Chondrocyte (in vitro differentiated cells): Measurements from ENCODE around the gene EZR. TPM values are rescaled to one million over a fixed set of nuclear protein-coding genes. Genes with fewer than 3 reads are reported as not detected.
"Not testable (repeated sequence)": the region's sequence is repeated elsewhere in the genome, so short reads cannot be mapped to it uniquely, and the experiment has no call there.

Experiments used
- DNase-seq: peaks from one replicate; pipeline ENCODE4 v3.0.0; 2021; ENCODE audit warnings: mixed read lengths, low spot score
- H3K27ac Mint-ChIP-seq: one replicate; pipeline ENCODE4 v1.8.0; 2021; ENCODE audit warnings: mild to moderate bottlenecking, moderate library complexity, mixed read lengths; ENCODE audit not compliant: unreplicated experiment
- H3K27me3 Mint-ChIP-seq: 2 replicates; pipeline ENCODE4 v1.8.0; 2021; ENCODE audit warnings: low read depth, mixed read lengths
- H3K36me3 Mint-ChIP-seq: 2 replicates; pipeline ENCODE4 v1.8.0; 2021; ENCODE audit warnings: low read depth, mixed read lengths
- H3K4me1 Mint-ChIP-seq: 2 replicates; pipeline ENCODE4 v1.8.0; 2021; ENCODE audit warnings: low read depth, mild to moderate bottlenecking, mixed read lengths
- H3K4me3 Mint-ChIP-seq: one replicate; pipeline ENCODE4 v1.8.0; 2021; ENCODE audit warnings: mild to moderate bottlenecking, moderate library complexity, mixed read lengths; ENCODE audit not compliant: unreplicated experiment
- H3K9me3 Mint-ChIP-seq: 2 replicates; pipeline ENCODE4 v1.8.0; 2021; ENCODE audit warnings: low read depth, mixed read lengths
- total RNA-seq: library from RNA; stranded (reverse); gene quantifications from 3 replicates; pipeline ENCODE4 v1.2.1, GENCODE V29; 2021
- TF ChIP-seq, protein P1 (sequence below): fragments of 200-600 bp; sonication (generic); IDR thresholded peaks from 2 replicates; pipeline ENCODE4 v1.5.0; 2021; ENCODE audit warnings: antibody characterized with exemption, mild to moderate bottlenecking, moderate library complexity

EZR gene
- total RNA-seq, 1 donor from 2014 or later = 71.5 TPM

DNA sequence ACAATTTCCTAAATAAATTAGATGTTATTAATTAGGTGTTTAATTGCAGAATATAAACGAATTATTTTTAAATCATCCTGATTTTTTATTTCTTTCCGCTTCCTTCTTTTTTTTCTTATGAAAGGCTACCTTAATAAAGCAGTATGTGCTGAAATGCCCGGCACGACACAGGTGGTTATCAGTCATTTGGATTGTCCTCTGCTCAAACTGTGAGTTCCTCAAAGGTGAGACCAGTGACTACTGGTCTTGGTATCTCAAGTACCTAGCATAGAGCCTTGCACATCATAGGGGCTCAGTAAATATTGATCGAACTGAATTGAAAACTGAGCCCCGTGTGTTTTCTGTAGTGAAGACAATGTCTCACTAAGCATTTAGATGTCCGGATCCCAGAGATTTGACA, 9.6 kb upstream of the EZR start:
- Mint-ChIP-seq H3K36me3 (no peaks in the 10 kb centered on the region), H3K27ac (no peak overlapping the region), H3K4me1 (no peaks in the 10 kb centered on the region), H3K27me3 (no peaks in the 10 kb centered on the region), H3K9me3 (no peaks in the 10 kb centered on the region), H3K4me3 (no peak overlapping the region)
- DNase-seq = no peak
- TF ChIP-seq, protein P1, sequence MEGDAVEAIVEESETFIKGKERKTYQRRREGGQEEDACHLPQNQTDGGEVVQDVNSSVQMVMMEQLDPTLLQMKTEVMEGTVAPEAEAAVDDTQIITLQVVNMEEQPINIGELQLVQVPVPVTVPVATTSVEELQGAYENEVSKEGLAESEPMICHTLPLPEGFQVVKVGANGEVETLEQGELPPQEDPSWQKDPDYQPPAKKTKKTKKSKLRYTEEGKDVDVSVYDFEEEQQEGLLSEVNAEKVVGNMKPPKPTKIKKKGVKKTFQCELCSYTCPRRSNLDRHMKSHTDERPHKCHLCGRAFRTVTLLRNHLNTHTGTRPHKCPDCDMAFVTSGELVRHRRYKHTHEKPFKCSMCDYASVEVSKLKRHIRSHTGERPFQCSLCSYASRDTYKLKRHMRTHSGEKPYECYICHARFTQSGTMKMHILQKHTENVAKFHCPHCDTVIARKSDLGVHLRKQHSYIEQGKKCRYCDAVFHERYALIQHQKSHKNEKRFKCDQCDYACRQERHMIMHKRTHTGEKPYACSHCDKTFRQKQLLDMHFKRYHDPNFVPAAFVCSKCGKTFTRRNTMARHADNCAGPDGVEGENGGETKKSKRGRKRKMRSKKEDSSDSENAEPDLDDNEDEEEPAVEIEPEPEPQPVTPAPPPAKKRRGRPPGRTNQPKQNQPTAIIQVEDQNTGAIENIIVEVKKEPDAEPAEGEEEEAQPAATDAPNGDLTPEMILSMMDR = no peak

DNA sequence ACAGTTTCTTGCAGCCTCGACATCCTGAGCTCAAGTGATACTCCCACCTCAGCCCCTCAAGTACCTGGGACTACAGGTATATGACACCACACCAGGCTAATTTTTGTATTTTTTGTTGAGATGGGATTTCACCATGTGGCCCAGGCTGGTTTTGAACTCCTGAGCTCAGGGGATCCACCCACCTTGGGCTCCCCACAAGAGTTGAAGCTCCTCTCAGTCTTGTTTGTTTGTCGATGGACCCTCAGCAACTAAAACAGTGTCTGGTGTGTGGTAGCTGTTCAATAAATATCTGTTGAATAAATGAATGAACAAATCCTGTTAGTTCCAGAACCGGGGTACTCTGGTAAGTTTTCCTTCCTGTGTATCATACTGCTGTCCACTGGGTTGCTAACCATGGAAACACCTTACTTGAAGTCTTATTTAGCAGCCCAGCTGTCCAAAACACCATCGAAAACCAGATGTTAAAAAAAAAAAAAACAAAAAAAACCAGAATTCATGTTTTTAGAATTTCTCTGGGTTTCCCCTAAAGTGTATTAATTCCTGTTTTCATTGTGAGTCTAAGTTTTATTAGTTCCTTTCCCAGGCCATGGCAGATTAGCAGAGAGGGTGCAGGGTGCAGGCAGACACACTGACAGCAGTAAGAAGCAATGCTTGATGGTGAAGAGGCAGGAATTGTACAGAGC, 7.8 kb upstream of the EZR start:
- no peak overlapping the region for H3K4me3 Mint-ChIP-seq
- no peaks in the 10 kb centered on the region for H3K27me3 Mint-ChIP-seq
- H3K36me3 Mint-ChIP-seq = no peaks in the 10 kb centered on the region
- H3K4me1 Mint-ChIP-seq = no peaks in the 10 kb centered on the region
- DNase-seq = no peak
- H3K27ac Mint-ChIP-seq = no peak overlapping the region
- H3K9me3 Mint-ChIP-seq = no peaks in the 10 kb centered on the region
- TF ChIP-seq, protein P1 = no peak

GRCh38 chr6:158825951-158826306, 6.8 kb upstream of the EZR start:
- TF ChIP-seq, protein P1 = no peak

DNA sequence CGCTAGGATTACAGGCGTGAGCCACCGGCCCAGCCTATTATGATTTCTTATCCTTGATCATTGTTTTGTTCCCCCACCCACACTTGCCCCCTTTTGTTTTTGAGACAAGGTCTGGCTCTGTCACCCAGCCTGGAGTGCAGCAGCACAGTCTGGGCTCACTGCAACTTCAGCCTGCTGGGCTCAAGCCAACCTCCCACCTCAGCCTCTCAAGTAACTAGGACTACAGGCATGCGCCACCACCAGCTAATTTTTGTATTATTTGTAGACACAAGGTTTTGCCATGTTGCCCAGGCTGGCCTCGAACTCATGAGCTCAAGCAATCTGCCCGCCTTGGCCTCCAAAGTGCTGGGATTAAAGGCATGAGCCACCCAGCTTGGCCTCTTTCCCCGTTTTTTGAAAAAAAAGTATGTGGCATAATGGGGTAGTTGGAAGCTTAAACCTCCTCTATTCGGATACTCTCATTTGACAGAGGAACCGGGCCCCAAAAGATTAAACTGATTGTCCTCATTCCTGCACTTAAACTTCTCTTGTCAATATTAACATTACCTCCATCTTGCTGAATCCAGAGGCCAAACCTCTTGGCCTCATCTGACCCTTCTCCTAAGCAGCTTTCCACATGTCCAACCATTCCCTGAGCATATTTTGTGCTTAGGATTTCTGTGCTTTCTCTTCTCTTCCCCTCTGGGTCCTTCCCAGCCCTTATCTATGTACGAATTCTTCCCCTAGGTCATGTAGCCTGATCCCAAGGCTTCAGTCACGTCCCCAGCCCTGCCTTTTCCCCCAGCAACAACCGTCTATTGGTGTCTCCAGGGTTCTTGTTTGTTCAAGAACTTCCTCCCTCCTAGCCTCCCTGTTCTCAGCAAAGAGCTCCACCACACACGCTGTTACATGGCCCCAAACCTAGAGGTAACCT, 6.1 kb upstream of the EZR start:
- no peaks in the 10 kb centered on the region for H3K27me3 Mint-ChIP-seq
- no peaks in the 10 kb centered on the region for H3K4me1 Mint-ChIP-seq
- no peaks in the 10 kb centered on the region for H3K9me3 Mint-ChIP-seq
- no peak overlapping the region for H3K4me3 Mint-ChIP-seq
- no peaks in the 10 kb centered on the region for H3K36me3 Mint-ChIP-seq
- TF ChIP-seq, protein P1 = no peak
- no peak overlapping the region for H3K27ac Mint-ChIP-seq
- no peak for DNase-seq

More at GRCh38 chr6:158825951-158826306, 6.8 kb upstream of the EZR start:
- Mint-ChIP-seq H3K4me1 (no peaks in the 10 kb centered on the region), H3K4me3 (no peak overlapping the region), H3K9me3 (no peaks in the 10 kb centered on the region), H3K27me3 (no peaks in the 10 kb centered on the region), H3K36me3 (no peaks in the 10 kb centered on the region), H3K27ac (no peak overlapping the region)
- no peak for DNase-seq

- H3K27ac Mint-ChIP-seq, H3K4me3 Mint-ChIP-seq, H3K9me3 Mint-ChIP-seq, H3K36me3 Mint-ChIP-seq, H3K27me3 Mint-ChIP-seq, H3K4me1 Mint-ChIP-seq, DNase-seq: not testable (repeated sequence)
Measured at GRCh38 chr6:158823616-158824015, 4.4 kb upstream of the EZR start.
